Stimulated activated CD4-positive, alpha-beta T cell treated with anti-CD3 and anti-CD28 coated beads, Interleukin-2, amount 100 ng/mL, for 48 hours (primary cell): ENCODE data around the gene GLUD1.
"Not testable (repeated sequence)": the region's sequence is repeated elsewhere in the genome, so short reads cannot be mapped to it uniquely, and the experiment has no call there.

Experiments
- DNase-seq, 2 donors: peaks; one replicate each; pipeline ENCODE4 v3.0.0-alpha.2; 2020

GLUD1 gene

GRCh38 chr10:87094373-87095235 is at the start of gene GLUD1, which contains the start of gene SHLD2:
Gene GLUD1 (minus strand): TSS chr10:87094843. CDS start chr10:87094769, 74 bp downstream.
Gene SHLD2 (plus strand): TSS chr10:87095206. CDS start chr10:87151355, 56,149 bp downstream.
- peak; percentile 79 to 80 for DNase-seq

DNA sequence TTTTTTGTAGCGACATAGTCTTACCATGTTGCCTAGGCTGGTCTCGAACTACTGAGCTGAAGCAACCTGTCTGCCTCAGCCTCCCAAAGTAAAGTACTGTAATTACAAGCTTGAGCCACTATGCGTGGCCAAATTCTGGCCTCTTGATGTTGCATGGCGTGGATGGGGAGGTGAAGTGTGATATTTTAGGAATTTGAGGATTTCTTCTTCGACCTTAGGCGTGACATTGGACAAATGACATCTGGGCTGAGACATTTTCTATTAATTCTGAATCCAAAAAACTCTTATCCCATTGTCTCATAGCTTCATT is 48.4 kb upstream of the GLUD1 start:
- DNase-seq = not testable (repeated sequence)

GRCh38 chr10:87142230-87143108 is 47.8 kb upstream of the GLUD1 start:
- DNase-seq = not testable (repeated sequence)

DNA sequence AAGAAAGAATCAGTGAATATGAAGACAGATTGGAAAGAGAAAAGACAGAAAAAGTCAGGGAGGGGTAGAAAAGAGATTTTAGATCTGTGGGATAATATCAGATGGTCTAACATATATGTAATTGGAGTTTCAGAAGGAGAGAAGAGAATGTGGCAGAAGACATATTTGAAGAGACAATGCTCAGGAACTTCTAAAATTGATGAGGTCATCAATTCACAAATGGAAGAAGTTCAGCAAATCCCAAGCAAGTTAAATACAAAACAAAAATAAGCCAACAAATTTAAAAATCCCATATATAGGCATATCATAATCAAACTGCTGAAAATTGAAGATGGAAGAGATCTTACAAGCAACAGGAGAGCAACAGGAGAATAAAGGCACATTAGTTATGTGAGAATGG is 42.8 kb upstream of the GLUD1 start:
- not testable (repeated sequence) for DNase-seq

DNA sequence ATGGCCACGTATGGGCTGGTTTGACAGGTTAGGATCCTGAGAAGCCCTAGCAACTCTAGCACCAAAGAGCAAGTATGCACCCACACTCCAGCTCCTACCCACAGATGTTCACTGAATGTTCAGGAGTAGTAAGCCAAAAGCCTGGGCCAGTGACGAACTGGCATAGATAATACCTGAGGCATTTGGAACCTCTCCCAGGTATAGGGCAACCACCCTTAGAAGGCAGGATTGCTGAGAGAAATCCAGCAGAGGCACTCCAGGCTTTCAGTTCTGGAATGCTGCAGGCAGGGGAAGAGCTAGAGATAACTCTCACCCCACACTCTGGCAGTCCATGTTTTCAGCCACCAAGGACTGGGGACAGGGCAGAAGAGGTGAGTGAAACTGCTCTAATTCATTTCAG is 39.8 kb upstream of the GLUD1 start:
- DNase-seq = not testable (repeated sequence)

DNA sequence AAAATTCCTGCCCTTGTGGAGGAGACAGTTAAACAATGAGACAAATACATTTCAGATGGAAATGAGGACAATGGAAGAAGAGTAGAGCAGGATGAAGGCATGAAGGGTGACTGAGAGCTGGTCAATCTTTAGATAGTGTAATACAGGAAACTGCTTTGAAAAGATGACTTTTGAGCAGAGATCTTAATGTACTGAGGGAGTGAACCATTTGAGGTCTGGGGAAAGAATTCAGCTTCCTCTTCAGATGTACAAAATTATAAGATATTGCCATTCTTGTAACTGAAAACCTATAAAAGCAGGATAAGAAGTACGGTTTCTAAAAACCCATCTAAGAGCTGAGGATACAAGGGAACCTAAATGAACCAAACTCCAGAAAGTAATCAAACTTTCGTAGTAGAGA is 39.3 kb upstream of the GLUD1 start:
- not testable (repeated sequence) for DNase-seq

DNA sequence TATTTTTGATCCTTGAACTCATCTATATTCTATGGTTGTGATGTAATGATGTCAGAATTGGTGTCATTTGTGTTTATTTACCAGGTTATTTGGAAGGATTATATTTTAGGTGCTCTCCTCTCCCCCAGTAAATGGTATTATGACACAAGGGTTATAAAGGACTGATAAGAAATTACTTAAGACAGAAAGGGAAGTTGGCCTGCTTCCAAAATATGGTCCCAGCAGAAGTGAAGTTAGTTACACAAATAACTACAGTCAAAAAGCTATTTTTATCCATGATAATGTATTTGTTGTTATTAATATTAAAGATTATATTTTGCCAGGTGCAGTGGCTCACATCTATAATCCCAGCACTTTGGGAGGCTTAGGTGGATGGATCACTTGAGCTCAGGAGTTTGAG is 37.5 kb upstream of the GLUD1 start:
- not testable (repeated sequence) for DNase-seq

GRCh38 chr10:87127607-87128156 is 33.0 kb upstream of the GLUD1 start:
- DNase-seq = not testable (repeated sequence)

- DNase-seq = not testable (repeated sequence)
Observed at GRCh38 chr10:87127048-87127447, 32.4 kb upstream of the GLUD1 start.

- not testable (repeated sequence) for DNase-seq
Observed at GRCh38 chr10:87123351-87123750, 28.7 kb upstream of the GLUD1 start.

DNA sequence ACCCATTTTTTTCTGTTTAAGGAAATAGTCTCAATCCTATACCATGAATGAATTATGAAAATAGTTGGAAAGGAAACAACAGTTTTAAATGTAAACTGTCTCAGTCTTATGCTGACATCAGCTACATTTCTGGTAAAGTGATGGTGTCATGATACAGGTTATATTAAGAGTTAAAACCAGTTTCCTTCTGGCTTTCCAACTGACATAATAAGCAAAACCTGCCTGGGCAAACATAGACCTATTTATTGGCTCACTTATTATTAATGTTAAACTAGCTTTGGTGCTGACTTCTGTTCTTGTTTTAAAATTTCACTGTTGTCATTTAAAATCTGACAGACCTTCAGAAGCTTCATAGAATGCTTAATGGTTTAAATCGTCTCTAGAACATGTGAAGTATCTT is 24.4 kb upstream of the GLUD1 start:
- DNase-seq = not testable (repeated sequence)

DNA sequence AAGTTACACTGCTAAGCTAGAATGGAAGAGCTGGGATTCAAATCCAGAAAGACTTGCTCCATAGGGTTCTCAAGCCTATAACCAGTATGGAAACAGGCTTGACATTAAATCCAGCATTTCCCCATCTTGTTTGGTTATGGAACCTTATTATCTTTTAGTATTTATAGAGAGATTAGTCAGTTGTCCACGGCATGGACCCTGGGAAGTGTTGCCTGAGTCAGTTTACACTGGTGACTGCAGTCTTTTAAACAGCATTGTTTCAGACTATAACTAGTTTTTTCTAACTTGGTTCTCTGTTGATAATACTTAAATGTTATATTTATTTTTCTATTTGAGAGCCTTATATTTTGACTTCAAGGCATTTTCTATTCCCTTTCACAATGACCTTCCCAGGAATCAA is 23.5 kb upstream of the GLUD1 start:
- DNase-seq = not testable (repeated sequence)

GRCh38 chr10:87105446-87106124 is 10.9 kb upstream of the GLUD1 start:
- no peak for DNase-seq

GRCh38 chr10:87104727-87105126 is 10.1 kb upstream of the GLUD1 start:
- DNase-seq = not testable (repeated sequence)

DNA sequence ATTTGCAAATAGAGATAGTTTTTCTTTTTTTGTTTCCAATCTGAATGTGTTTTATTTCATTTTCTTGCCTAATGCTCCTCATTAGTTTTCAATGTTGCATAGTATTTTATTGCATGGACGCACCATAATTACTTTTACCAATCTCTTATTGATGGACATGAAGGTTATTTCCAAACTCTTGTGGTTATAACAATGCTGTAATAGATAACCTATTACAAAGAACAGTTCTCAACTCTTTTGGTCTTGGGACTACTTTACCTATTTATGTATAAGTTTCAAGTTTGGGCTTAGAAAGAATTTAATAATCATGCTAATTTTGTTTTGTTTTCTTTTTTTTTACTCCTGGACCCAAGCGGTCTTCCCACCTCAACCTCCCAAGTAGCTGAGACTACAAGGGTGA is 7.4 kb upstream of the GLUD1 start:
- DNase-seq = no peak

DNA sequence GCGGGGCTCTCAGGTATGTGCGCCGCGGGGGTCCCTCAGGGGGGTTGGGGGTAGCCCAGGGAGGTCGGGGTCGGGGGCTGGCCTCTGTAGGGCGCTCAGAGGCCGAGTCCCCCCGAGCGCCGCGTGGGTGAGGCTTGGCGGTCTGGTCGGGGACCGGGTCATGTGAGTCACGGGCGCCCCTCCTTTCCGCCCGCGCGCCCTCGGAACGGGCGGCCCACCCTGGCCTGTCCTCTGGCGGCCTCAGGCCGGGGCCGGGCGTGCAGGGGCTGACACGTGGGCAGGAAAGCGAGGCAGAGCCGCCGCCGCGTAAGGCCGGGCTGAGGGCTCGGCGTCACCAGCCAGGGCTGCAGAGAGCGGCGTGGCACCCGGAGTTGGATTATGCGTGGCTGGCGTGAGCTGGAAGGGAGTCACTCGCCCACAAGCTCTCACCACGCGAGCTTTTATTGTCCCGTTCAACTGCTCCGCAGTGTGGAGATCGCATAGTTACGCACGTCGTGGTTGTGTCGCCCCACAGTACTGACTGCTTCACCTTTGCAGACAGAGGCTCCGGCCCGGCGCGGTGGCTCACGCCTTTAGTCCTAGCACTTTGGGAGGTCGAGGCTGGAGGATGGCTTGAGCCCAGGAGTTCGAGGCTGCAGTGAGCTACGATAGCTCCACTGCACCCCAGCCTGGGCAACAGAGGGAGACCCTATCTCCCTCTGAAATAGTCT is 748 bp upstream of the GLUD1 start:
- DNase-seq = peak; percentile 55 to 57

DNA sequence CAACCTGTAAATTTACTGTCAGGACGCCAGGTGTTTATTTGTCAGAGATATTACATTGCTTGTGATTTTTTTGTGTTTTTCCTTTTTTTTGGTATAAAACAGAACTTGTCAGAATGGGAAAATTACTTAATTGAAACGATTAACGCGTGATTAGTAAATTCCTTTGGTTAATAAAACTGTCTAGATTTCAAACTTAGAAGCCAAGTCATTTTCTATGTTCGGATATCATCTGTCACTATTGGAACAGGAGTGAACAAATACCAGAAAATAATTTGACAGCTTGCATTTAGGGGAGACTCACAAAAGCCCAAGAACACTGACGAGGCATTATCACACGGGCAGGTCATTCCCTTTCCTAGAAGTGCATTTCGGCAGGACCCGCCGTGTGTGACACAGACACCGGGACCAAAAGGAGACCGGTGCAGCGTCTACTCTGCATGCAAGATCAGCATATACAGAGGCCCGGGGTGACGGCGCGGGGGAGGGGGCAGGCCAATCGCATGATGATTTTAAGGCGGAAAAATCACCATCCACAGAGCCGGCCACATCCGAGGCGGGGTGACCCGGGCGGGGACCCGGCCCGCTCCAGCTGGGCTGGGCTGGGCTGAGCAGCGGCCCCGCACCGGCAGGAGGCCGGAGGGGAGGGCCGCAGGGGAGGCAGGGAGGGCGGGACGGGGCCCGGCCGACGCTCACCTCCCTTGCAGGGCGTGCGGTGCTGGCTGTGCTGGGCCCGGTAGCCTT is 841 bp downstream of the GLUD1 start:
- DNase-seq = peak; percentile 63 to 65

GRCh38 chr10:87092861-87093631 is 1.6 kb downstream of the GLUD1 start:
- DNase-seq = peak in 1 of 2 donors; percentile 10

DNA sequence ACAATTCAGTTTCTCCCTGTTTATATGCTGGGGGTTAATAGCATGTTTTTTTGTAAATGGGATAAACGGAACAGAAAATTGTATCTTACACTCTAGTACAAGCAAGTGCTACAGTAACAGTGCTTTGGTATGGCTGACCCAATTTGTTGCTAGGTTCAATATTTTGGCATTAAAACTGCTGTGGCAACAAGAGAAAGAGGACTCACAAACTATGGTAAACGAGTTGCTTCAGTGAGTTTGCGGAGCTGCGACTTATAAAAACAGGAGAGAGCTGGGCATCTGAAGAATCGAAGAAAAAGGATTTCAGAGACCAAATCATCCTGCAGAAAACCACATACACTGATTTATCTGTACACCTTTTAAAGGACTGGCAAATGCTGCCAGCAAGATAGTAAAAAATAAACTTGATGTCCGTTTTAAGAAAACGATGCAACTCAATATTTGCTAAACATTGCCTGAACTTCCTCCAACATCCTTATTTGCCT is 2.2 kb downstream of the GLUD1 start:
- no peak for DNase-seq

DNA sequence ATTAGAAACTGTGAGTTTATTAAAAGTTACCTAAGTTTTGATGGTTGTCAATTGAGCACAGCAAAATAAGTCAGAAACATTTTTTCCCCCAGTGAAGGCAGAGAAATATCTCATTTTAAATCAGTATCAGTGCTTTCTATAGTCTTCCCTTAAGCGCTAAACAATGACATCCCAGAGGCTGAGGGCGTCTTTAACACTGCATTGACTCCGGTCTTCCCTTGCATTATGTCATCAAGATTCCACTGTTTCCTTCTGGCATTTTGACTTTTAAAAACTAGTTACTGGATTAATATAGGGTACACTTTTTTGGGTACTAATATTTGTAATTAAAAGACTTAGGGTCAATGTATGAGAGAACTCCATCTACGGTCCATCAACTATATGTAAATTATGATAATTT is 3.9 kb downstream of the GLUD1 start:
- no peak for DNase-seq
